Stimulated activated CD8-positive, alpha-beta memory T cell treated with anti-CD3 and anti-CD28 coated beads, Interleukin-2, amount 100 ng/mL, for 48 hours (primary cell): ENCODE measurements around the gene GARS1.
"Not testable (repeated sequence)": the region's sequence is repeated elsewhere in the genome, so short reads cannot be mapped to it uniquely, and the experiment has no call there.

Source experiments
- DNase-seq, 2 donors: peaks; one replicate each; pipeline ENCODE4 v3.0.0-alpha.2; 2020; ENCODE audit warnings: low read depth in 2 of 2

GARS1 gene

GRCh38 chr7:30625283-30625682 is 30.6 kb downstream of the GARS1 start:
- DNase-seq = no peak

- DNase-seq = peak in 1 of 2 donors; percentile 12
These were observed 32.3 kb downstream of the GARS1 start for GRCh38 chr7:30627026-30627425.

GRCh38 chr7:30630986-30631385 is 36.3 kb downstream of the GARS1 start:
- no peak for DNase-seq

GRCh38 chr7:30633223-30633622 is 38.5 kb downstream of the GARS1 start:
- no peak for DNase-seq

GRCh38 chr7:30634193-30634626 is 39.5 kb downstream of the GARS1 start:
- no peak for DNase-seq

GRCh38 chr7:30634634-30635201 is 40.0 kb downstream of the GARS1 start:
- no peak for DNase-seq

GRCh38 chr7:30635798-30636197 is 41.1 kb downstream of the GARS1 start:
- no peak for DNase-seq

- not testable (repeated sequence) for DNase-seq
These were observed 47.6 kb downstream of the GARS1 start for GRCh38 chr7:30642322-30642721.

- no peak for DNase-seq
These were observed 48.1 kb downstream of the GARS1 start for GRCh38 chr7:30642789-30643188.

GRCh38 chr7:30644286-30644955 is 49.7 kb downstream of the GARS1 start:
- DNase-seq = no peak

- DNase-seq = no peak
These were observed 51.0 kb downstream of the GARS1 start for GRCh38 chr7:30645661-30646060.

GRCh38 chr7:30646154-30646553 is 51.5 kb downstream of the GARS1 start:
- no peak for DNase-seq

GRCh38 chr7:30647589-30648364 is 53.1 kb downstream of the GARS1 start:
- DNase-seq = no peak

GRCh38 chr7:30648744-30649540 is 54.3 kb downstream of the GARS1 start:
- no peak for DNase-seq

- DNase-seq = no peak
These were observed 55.2 kb downstream of the GARS1 start for GRCh38 chr7:30649717-30650420.

- no peak for DNase-seq
These were observed 55.7 kb downstream of the GARS1 start for GRCh38 chr7:30650421-30650808.

GRCh38 chr7:30652132-30652531 is 57.5 kb downstream of the GARS1 start:
- DNase-seq = no peak

GRCh38 chr7:30652698-30653641 is 58.3 kb downstream of the GARS1 start:
- DNase-seq = no peak

GRCh38 chr7:30654296-30655090 is 59.8 kb downstream of the GARS1 start:
- DNase-seq = no peak
